NK-92 (cell line): ENCODE data around the gene NRL.

Experiments used
- DNase-seq: peaks from one replicate; lab custom pipeline; 2025; ENCODE audit not compliant: unreplicated experiment; lab: John Stamatoyannopoulos, UW

NRL gene

GRCh38 chr14:24114532-24115421, at the start of gene NRL, which contains the start of gene DCAF11:
NRL (minus strand) TSS chr14:24114949; CDS start chr14:24082848, 32,101 bp downstream.
DCAF11 (plus strand) TSS chr14:24114777; CDS start chr14:24115595, 818 bp downstream.
- peak; percentile 95 for DNase-seq

- DNase-seq = no peak
Observed at GRCh38 chr14:24162093-24162492, 47.3 kb upstream of the NRL start.

- DNase-seq = peak; percentile 89
Observed at GRCh38 chr14:24160850-24161804, 46.4 kb upstream of the NRL start, which contains the start of gene IRF9. IRF9 (plus strand) TSS chr14:24161265; CDS start chr14:24162145, 880 bp downstream.

GRCh38 chr14:24160499-24160849, 45.7 kb upstream of the NRL start:
- DNase-seq = no peak

GRCh38 chr14:24159777-24160498, 45.2 kb upstream of the NRL start:
- no peak for DNase-seq

GRCh38 chr14:24157331-24157730, 42.6 kb upstream of the NRL start:
- DNase-seq = no peak

DNA sequence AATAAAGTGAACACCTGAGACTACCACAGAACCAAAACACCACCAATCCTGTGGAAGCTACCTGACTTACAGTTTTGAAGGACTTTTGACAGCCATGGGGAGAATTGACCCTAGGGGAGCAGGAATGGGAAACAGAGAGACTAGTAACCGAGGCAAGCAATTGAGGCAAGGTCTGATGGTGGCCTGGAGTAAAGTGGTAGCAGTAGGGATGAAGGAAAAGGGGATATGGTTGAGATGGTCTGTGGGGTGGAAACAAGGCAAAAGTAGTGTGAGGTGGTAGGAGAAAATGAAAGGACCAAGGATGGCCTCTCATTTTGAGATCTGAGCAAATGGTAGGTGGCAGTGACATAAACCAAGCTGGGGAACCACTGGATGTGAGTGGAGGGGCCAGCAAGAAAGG, 42.1 kb upstream of the NRL start:
- no peak for DNase-seq

DNA sequence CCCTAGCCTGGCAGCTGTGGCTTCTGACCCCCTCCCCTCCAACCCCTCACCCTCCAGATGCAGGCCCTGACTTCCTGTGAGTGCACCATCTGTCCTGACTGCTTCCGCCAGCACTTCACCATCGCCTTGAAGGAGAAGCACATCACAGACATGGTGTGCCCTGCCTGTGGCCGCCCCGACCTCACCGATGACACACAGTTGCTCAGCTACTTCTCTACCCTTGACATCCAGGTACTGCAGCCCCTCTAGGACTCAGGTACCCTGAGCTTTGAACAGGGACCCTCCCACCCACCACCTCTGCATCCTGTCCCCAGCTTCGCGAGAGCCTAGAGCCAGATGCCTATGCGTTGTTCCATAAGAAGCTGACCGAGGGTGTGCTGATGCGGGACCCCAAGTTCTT, 40.4 kb upstream of the NRL start:
- DNase-seq = no peak

DNA sequence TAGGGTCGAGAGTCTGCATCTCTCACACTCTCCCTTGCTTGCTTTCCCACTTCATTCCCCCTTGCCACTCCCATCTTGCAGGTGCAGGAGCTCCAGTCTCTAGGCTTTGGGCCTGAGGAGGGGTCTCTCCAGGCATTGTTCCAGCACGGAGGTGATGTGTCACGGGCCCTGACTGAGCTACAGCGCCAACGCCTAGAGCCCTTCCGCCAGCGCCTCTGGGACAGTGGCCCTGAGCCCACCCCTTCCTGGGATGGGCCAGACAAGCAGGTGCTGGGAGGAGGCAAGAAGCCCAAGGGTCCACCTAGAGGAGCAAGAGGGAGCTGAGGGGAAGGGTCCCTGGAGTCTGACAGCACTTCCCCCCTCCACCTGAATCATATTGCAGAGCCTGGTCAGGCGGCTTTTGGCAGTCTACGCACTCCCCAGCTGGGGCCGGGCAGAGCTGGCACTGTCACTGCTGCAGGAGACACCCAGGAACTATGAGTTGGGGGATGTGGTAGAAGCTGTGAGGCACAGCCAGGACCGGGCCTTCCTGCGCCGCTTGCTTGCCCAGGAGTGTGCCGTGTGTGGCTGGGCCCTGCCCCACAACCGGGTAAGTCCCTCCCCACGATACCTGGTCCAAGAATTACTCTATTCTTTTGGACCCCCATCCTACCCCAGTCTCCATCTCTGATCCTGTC, 36.8 kb upstream of the NRL start:
- DNase-seq = no peak

DNA sequence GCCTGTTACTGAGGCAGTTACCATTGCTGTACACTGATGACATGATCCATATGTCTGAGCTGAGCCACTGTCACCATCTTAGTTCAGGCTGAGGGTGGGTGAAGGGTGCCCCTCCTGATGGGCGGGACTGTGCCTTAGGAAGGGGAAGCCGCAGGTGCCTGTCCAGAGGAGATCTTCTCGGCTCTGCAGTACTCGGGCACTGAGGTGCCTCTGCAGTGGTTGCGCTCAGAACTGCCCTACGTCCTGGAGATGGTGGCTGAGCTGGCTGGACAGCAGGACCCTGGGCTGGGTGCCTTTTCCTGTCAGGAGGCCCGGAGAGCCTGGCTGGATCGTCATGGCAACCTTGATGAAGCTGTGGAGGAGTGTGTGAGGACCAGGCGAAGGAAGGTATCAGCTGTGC, 36.2 kb upstream of the NRL start:
- no peak for DNase-seq

DNA sequence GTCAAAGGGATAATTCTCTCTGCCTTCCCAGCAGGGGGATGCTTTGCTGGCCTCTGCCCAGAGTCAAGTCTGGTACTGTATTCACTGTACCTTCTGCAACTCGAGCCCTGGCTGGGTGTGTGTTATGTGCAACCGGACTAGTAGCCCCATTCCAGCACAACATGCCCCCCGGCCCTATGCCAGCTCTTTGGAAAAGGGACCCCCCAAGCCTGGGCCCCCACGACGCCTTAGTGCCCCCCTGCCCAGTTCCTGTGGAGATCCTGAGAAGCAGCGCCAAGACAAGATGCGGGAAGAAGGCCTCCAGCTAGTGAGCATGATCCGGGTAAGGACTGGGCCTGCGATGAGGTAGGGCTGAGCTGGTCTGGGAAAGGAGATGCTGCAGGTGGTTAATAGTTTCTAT, 35.8 kb upstream of the NRL start:
- DNase-seq = no peak

- no peak for DNase-seq
Observed at GRCh38 chr14:24150061-24150460, 35.3 kb upstream of the NRL start.

DNA sequence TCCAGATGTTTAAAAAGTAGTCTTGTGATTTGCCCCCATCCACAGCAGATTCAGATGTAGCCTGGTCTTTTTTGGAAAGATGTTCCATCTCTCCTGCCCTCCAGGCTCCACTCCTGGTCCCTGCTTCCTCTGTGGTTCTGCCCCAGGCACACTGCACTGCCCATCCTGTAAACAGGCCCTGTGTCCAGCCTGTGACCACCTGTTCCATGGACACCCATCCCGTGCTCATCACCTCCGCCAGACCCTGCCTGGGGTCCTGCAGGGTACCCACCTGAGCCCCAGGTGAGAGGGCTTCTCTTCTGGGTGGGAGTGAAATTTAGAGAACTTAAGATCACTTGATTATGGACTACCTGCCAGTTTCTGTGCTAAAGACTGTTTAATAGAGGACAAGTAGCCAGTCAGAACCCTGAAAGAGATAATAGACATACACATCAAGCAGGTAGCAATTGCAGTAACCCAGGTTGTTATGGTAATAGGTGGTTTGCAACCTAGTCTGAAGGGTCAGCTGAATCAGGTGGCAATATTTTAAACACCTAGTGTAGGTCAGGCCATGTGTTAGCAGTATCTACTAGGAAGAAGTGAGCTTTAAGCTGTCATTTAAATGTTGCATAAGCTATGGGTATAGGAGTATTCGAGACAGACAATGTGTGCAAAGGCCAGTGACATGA, 34.7 kb upstream of the NRL start:
- DNase-seq = no peak

DNA sequence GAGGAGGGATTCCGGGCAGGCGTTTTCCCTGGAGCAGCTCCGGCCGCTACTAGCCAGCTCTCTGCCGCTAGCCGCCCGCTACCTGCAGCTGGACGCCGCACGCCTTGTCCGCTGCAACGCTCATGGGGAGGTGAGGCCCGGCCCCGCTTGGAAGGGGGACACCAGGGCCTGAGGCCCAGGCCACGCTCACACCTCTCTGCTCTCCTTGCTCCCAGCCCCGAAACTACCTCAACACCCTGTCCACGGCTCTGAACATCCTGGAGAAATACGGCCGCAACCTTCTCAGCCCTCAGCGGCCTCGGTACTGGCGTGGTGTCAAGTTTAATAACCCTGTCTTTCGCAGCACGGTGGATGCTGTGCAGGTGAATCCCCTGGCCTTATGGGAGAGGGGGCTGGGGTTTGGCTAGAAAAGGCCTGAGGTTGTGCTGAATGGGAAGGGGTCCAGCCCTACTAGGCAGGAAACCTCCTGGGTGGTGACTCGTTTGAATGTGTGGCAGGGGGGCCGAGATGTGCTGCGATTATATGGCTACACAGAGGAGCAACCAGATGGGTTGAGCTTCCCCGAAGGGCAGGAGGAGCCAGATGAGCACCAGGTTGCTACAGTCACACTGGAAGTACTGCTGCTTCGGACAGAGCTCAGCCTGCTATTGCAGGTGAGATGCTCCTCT, 33.1 kb upstream of the NRL start:
- no peak for DNase-seq

- peak; percentile 92 for DNase-seq
Observed at GRCh38 chr14:24146978-24147760, 32.4 kb upstream of the NRL start, which contains the start of gene RNF31. RNF31 (plus strand) TSS chr14:24147498; CDS start chr14:24147699, 201 bp downstream.

DNA sequence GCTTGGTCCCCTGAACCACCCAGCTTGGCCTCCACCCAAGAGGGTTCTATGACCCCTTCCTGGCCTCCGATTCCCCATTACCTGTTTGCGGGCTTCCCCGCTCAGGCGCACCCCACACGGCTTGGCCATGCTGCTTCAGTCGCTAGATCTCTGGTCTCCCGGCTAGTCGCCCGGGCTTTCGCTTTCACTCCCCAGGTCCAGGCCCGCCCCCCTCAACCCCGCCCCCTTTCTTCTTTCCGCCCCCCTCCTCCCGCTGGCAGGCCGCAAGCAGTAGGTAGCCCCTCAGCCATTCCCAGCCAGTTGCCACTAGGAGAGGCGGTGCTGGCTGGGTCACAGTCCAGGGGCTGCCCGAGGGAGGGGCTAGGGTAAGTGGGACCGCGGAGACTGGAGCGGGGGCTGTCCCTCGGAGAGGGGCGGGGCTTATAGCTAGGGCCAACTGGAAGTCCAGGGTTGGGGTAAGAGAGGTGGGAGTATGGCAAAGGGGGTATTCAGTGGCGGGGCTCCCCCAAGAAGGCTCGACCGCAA, 31.8 kb upstream of the NRL start, which contains the start of gene PSME2:
TSS of gene PSME2 (minus strand) at position 158 of the 525 bp plus-strand sequence. CDS start at position 129, 29 bp downstream.
- peak; percentile 43 for DNase-seq

DNA sequence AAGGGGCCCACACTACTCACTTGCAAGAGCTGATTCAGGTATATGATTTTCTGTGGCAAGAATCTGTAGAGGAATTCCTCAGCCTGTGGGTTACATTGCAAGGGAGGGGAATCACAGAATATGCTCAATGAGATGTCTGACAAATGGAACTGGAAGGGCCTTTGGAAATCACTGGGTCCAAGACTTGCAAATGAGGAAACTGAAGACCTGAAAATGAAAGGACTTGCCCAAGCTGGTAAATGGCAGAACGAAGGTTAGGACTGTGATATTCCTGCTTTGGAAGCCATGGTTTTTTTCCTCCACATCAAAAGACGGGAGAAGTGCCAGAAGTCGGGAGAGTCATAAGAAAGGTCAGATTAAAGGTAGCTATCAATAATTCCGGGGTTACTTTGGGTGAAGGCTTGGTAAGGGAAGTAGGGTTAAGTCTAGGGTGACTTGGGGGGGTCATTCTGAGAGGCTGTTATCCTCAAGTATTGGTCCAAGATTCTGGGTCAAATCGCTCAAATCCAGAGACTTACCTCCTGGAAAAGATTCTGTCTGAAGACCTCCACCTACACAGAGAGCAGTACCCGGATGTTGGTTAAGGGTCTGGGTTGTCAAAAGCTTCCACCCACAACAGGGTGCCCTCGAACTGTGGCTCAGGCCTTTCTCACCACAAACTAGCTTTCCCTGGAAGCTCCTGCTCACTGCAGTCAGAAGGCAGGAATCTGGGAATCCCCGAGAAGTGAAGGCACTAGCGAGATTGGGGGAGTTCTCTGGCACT, 31.1 kb upstream of the NRL start:
- DNase-seq = no peak
